GM21515 (cell line): ENCODE measurements around the gene MAGI1.

Experiments
- ATAC-seq: cut with Tn5 transposase; IDR thresholded peaks from one replicate; pipeline ENCODE4 v1.9.1; 2021; ENCODE audit not compliant: unreplicated experiment

MAGI1 gene

GRCh38 chr3:65605876-65606432, 432.8 kb downstream of the MAGI1 start:
- no peak for ATAC-seq

- no peak for ATAC-seq
Observed at GRCh38 chr3:65604863-65605526, 433.7 kb downstream of the MAGI1 start.

- ATAC-seq, result no peak
Observed at GRCh38 chr3:65603631-65604030, 435.1 kb downstream of the MAGI1 start.

GRCh38 chr3:65600888-65601287, 437.8 kb downstream of the MAGI1 start:
- ATAC-seq, result no peak

- ATAC-seq, result no peak
Observed at GRCh38 chr3:65597952-65598413, 440.7 kb downstream of the MAGI1 start.

- no peak for ATAC-seq
Observed at GRCh38 chr3:65597226-65597951, 441.3 kb downstream of the MAGI1 start.

- no peak for ATAC-seq
Observed at GRCh38 chr3:65596571-65597225, 442.0 kb downstream of the MAGI1 start.

GRCh38 chr3:65596029-65596300, 442.8 kb downstream of the MAGI1 start:
- ATAC-seq, result no peak

GRCh38 chr3:65595222-65596028, 443.3 kb downstream of the MAGI1 start:
- no peak for ATAC-seq

- ATAC-seq, result no peak
Observed at GRCh38 chr3:65593780-65594752, 444.7 kb downstream of the MAGI1 start.

GRCh38 chr3:65591313-65591712, 447.4 kb downstream of the MAGI1 start:
- ATAC-seq, result no peak

- ATAC-seq, result no peak
Observed at GRCh38 chr3:65588884-65589283, 449.8 kb downstream of the MAGI1 start.

- no peak for ATAC-seq
Observed at GRCh38 chr3:65587650-65588439, 450.9 kb downstream of the MAGI1 start.

GRCh38 chr3:65584913-65585312, 453.8 kb downstream of the MAGI1 start:
- ATAC-seq, result no peak

- ATAC-seq, result no peak
Observed at GRCh38 chr3:65584002-65584401, 454.7 kb downstream of the MAGI1 start.

GRCh38 chr3:65583188-65583587, 455.5 kb downstream of the MAGI1 start:
- ATAC-seq, result no peak

- ATAC-seq, result no peak
Observed at GRCh38 chr3:65582012-65582717, 456.6 kb downstream of the MAGI1 start.

GRCh38 chr3:65581313-65581712, 457.4 kb downstream of the MAGI1 start:
- no peak for ATAC-seq

GRCh38 chr3:65578861-65579260, 459.9 kb downstream of the MAGI1 start:
- no peak for ATAC-seq
